GM19372 (cell line): ENCODE data around the gene UBE2E2.

Experiments used
- ATAC-seq: cut with Tn5 transposase; IDR thresholded peaks from one replicate; pipeline ENCODE4 v1.9.1; 2021; ENCODE audit warnings: mild to moderate bottlenecking, low read depth, moderate library complexity; ENCODE audit not compliant: unreplicated experiment

The UBE2E2 gene

DNA sequence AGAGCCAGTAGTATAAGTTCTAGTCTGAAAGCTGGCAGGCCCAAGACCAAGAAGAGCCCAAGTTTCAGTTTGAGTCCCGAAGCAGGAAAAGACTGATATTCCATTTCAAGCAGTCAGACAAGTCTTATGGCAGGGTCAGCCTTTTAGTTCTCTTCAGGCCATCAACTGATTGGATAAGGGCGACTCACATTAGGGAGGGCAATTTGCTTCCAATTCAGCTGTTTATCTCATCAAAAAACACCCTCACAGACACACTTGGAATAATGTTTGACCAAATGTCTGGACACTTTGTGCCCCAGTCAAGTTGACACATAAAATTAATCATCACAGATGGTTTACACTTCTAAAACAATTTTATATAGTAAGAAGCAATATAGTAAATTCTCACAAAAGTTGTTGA is 69.7 kb downstream of the UBE2E2 start:
- ATAC-seq: no peak

GRCh38 chr3:23275061-23275460 is 71.9 kb downstream of the UBE2E2 start:
- no peak for ATAC-seq

DNA sequence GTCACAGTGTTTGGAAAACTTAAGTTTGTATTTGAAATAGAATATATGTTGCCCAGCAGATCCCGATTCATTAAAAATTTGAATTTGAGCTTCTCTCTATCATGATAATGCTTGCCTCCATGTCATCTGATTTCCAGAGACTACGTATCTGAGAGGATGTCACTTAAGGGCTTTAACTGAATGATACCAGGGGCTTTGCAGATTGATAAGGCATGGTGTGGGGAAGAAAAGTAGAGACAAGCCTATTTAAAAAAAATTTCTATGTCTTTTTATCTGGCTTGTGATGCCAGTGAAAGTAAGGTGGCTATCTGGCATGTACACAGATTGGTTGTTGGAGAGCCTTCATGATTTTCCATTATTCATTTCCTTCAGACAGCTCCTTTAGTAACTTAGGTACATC is 72.7 kb downstream of the UBE2E2 start:
- ATAC-seq: no peak

DNA sequence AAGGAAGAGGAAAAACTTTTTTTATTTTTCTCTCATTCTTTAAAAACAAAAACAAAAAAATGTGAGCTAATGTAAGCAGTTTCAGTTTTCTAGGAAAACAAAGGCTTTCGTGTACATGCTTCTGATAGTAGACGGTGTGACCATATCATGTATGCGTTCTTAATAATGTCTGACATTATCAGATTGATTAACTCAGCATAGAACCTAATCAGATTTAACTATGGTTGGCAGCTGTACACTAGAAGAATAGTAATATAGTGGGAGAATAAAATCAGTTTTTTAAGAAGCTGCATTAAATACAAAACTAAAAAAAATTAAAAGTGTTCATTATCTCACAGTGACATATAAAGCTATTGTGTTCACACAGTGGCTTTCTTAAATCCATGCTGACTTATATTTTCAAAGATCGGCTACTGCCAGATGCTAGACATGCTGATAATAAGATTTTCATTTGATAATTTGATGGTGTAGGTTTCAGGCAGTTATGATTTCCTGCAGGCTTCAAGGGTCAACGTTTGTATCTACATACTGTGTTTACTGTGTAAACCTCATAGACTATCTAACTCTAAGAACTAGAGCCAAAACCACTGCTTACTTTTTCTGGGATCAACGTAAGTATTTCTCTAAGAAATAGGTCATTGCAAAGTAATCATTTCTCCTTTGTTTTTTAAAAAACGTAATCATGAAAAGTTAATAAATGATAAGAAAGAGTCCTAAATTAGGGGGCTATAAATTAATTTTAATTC is 74.0 kb downstream of the UBE2E2 start:
- ATAC-seq: no peak

DNA sequence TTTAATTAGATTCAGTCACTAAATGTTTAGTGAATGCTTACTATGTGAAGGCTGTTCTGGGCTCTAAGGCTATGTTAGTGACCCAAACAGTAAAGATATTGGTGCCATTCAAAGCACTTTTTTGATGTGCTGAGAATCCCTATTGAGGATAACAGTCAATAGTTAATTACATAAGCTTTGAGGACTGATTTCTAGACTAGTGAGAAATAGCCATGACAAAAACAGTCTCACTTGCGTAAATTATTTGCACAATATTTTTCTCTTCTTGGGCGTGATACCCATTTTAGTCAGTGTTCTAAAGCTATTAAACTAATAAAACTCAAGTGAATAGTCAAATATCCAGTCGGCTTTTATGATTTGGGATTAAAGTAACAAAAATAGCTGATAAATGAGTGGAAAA is 74.6 kb downstream of the UBE2E2 start:
- ATAC-seq: no peak

DNA sequence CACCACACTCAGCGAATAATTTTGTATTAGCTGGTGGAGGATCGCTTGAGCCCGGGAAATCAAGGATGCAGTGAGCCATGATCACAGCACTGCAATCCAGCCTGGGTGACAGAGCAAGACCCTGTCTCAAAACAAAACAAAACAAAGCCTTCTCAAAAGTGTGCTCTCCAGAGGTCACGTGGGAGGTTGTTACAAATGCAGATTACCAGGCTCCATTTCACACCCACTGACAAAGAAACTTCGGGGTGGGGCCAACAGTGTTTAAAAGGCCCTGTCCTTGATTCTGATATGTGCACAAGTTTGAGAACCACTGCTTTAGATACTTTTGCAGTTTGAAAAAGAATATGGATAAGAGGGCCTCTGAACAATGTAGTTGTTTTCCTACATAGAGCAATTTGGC is 80.5 kb downstream of the UBE2E2 start:
- ATAC-seq: no peak

DNA sequence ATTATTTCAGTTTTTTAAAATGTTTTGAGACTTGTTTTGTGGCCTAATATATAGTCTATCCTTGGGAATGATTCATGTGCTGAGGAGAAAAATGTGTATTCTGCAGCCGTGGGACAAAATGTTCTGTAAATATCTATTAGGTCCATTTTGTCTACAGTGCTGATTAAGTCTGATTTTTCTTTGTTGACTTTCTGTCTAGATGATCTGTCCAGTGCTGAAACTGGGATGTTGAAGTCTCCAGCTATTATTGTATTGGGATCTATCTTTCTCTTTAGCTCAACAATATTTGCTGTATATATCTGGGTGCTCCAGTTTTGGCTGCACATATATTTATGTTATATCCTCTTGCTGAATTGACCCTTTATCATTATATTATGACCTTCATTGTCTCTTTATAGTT is 85.2 kb downstream of the UBE2E2 start:
- ATAC-seq: no peak

DNA sequence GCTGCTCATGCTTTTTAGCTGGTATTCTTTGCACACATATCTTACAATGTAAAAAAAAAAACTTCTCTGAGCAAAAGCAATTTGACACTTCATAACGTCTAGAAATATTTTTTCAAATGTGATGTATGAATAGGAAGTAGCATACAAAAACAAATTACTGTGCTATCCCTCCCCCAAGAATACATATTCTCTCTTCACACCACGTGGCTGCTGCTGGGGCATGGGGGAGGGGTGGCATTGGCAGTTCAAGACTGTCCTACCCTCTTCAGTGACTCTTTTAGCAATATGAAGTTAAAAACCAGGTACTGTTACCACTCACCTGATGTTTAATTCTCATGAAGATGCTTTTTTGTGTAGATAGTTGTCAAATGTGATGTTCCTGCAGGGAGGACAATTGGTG is 85.6 kb downstream of the UBE2E2 start:
- no peak for ATAC-seq

- no peak for ATAC-seq
These were observed 89.3 kb downstream of the UBE2E2 start for GRCh38 chr3:23292432-23292831.

GRCh38 chr3:23294770-23295387 is 91.8 kb downstream of the UBE2E2 start:
- peak; percentile 64 for ATAC-seq

DNA sequence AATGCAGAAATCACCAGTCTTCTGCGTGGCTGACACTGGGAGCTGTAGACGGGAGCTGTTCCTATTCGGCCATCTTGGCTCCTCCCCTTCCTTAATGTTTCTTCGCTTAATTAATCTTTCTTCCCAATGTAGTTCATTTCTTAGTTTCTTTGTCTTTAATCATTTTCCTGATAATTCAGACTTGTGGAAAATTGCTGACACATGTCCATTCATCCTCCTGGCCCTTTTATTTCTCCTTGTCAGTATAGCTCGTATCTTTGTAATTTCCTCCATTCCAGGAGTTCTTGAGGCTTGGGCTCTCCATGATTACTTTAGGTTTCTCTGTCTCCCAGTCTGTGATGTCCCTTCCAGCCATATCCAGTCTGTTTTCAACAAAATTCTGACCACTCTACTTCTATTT is 98.7 kb downstream of the UBE2E2 start:
- no peak for ATAC-seq

GRCh38 chr3:23302271-23302670 is 99.1 kb downstream of the UBE2E2 start:
- no peak for ATAC-seq

- no peak for ATAC-seq
These were observed 100.6 kb downstream of the UBE2E2 start for GRCh38 chr3:23303601-23304217.

- no peak for ATAC-seq
These were observed 101.3 kb downstream of the UBE2E2 start for GRCh38 chr3:23304424-23304823.

DNA sequence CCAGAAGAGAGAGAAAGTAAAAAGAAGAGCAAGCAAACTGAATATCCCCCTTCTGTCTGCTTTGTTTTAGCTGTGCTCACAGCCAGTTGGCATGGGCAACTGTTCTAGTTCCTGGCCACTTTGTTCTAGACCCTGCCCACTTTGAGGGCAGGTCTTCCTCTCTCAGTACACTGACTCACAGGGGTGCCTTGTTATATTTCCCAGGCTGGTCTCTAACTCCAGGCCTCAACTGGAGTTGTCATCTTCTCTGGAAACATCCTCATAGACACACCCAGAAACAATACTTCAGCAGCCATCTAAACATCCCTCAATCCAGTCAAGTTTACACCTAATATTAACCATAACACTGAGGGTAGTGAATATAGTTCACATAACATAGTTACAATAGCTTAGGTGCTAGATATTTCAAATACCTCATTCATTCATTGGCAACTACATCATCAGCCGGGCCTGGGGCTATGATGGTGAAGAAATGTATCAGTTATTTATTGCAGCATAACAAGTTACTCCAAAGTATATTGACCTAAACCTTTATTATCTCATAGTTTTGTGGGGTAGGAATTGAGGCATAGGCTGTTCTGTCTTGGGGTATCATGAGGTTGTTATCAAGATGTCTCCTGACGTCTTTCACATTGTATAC is 106.0 kb downstream of the UBE2E2 start:
- ATAC-seq: no peak

GRCh38 chr3:23312866-23313265 is 109.7 kb downstream of the UBE2E2 start:
- no peak for ATAC-seq

DNA sequence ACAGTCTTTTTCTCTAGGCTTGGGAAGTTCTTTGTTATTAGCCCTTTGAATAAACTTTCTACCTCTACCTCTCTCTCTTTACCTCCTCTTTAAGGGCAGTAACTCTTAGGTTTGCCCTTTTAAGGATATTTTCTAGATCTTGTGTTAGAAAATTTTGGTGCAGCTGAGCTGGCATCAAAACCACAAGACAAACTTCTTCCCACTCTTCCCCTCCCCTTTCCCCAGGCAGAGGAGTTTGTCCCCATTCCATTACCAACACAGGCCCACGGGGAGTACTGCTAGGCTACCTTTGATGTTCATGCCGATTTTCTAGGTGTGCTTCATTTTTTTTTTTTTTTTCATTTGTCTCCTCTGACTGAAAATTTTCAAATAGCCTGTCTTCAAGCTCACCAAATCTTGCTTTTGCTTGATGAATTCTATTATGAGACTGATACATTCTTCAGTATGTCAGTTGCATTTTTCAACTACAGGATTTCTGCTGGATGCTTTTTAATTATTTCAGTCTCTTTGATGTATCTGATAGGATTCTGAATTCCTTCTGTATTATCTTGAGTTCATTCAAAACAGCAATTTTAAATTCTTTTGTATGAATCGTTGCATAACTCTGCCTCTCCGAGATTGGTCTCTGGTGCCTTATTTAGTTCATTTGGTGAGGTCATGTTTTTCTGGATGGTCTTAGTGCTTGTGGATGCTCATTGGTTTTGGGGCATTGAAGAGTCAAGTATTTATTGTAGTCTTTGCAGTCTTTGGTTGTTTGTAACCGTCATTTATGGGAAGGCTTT is 112.0 kb downstream of the UBE2E2 start:
- no peak for ATAC-seq

GRCh38 chr3:23316924-23317323 is 113.8 kb downstream of the UBE2E2 start:
- ATAC-seq: no peak

DNA sequence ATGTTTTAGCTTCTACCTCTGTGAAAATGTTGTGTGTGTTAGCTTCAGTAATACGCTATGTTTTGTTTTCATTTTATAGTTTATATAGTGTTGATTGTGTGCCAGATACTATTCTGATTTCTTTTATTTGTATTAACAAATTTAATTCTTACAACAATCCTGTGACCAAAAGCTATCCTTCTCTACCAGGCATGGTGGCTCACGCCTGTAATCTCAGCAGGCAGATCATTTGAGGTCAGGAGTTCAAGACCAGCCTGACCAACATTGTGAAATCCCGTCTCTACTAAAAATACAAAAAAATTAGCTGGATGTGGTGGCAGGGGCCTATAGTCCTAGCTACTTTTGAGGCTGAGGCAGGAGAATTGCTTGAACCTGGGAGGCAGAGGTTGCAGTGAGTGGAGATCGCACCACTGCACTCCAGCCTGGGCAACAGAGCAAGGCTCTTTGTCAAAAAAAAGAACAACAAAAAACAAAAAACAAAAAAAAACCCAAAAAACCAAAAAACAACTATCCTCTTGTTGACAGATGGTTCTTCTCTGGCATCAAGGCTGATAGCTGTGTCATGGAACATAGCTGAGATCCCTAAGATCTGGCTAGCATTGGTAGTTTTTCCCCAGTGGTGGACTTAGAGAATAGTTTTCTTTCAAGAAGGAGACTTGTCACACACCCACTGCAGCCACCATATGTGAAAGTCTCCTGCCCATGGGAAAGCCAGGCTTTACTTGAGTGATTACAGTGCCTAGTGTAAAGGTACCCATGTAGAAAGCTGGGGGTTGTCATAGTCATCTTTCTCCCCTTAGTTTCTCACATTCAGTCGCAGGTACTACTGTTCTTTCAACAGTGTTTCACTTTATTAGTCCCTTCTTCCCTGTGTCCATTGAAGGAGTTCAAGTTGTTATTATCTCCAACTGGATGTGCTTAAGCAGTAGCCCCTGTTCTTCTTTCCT is 116.5 kb downstream of the UBE2E2 start:
- ATAC-seq: no peak
